Ishikawa (cell line): ENCODE data around the gene FMNL2.

Experiments used
- CEBPB ChIP-seq: IDR thresholded peaks from 2 replicates; pipeline ENCODE4 v1.6.1; 2012
- CREB1 ChIP-seq: IDR thresholded peaks from 2 replicates; pipeline ENCODE4 v1.6.1; 2012; ENCODE audit warnings: low read depth
- EGR1 ChIP-seq: IDR thresholded peaks from 2 replicates; pipeline ENCODE4 v1.6.1; 2012
- EP300 ChIP-seq: IDR thresholded peaks from 2 replicates; pipeline ENCODE4 v1.6.1; 2012; ENCODE audit warnings: borderline replicate concordance
- FOXM1 ChIP-seq: IDR thresholded peaks from 2 replicates; pipeline ENCODE4 v1.6.1; 2012; ENCODE audit warnings: low read depth, borderline replicate concordance
- NFIC ChIP-seq: IDR thresholded peaks from 2 replicates; pipeline ENCODE4 v1.6.1; 2012
- RAD21 ChIP-seq: IDR thresholded peaks from 2 replicates; pipeline ENCODE4 v1.6.1; 2012; ENCODE audit warnings: low read depth
- TAF1 ChIP-seq: IDR thresholded peaks from 2 replicates; pipeline ENCODE4 v1.6.1; 2012; ENCODE audit warnings: low read depth, mild to moderate bottlenecking
- TCF12 ChIP-seq: IDR thresholded peaks from 2 replicates; pipeline ENCODE4 v1.6.1; 2012; ENCODE audit warnings: low read depth
- TEAD4 ChIP-seq: IDR thresholded peaks from 2 replicates; pipeline ENCODE4 v1.6.1; 2012
- YY1 ChIP-seq: IDR thresholded peaks from 2 replicates; pipeline ENCODE4 v1.6.1; 2012; ENCODE audit warnings: low read depth
- ZBTB7A ChIP-seq: IDR thresholded peaks from 2 replicates; pipeline ENCODE4 v1.6.1; 2012; ENCODE audit warnings: low read depth
- TF ChIP-seq, protein P1 (sequence below): IDR thresholded peaks from 2 replicates; pipeline ENCODE4 v1.6.1; 2012
- TF ChIP-seq, protein P2 (sequence below): IDR thresholded peaks from 2 replicates; pipeline ENCODE4 v1.6.1; 2012
- TF ChIP-seq, protein P3 (sequence below): IDR thresholded peaks from 2 replicates; pipeline ENCODE4 v1.6.1; 2012; ENCODE audit warnings: low read depth, mild to moderate bottlenecking

Gene FMNL2

DNA sequence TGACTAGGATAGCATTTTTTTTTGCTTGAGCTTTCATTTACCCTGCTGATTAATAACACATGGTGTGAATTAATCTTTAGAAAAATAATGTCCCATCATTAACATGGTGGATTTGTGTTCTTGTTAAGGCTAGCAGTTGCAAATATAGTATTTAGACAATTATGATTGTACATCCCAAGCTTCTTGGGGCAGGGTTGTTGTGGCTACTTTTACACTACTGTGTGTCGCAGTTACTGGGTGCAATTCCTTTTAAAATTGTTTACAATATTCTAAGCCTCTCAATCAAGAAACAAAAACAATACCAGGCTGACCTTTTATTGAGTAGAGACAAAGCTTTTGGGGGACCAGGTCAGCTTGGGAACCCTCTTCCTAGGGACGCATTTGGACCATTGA lies 2.5 kb downstream of the FMNL2 start:
- no peak for TF ChIP-seq NFIC
- TF ChIP-seq EGR1: no peak
- no peak for TF ChIP-seq FOXM1
- no peak for TF ChIP-seq TCF12
- no peak for TF ChIP-seq ZBTB7A
- no peak for TF ChIP-seq CEBPB
- no peak for TF ChIP-seq TEAD4
- TF ChIP-seq EP300: no peak
- TF ChIP-seq YY1: no peak
- TF ChIP-seq, protein P1, sequence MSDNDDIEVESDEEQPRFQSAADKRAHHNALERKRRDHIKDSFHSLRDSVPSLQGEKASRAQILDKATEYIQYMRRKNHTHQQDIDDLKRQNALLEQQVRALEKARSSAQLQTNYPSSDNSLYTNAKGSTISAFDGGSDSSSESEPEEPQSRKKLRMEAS: no peak
- TF ChIP-seq TAF1: no peak
- no peak for TF ChIP-seq RAD21
- TF ChIP-seq, protein P2, sequence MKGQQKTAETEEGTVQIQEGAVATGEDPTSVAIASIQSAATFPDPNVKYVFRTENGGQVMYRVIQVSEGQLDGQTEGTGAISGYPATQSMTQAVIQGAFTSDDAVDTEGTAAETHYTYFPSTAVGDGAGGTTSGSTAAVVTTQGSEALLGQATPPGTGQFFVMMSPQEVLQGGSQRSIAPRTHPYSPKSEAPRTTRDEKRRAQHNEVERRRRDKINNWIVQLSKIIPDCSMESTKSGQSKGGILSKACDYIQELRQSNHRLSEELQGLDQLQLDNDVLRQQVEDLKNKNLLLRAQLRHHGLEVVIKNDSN: no peak
- no peak for TF ChIP-seq CREB1
- TF ChIP-seq, protein P3, sequence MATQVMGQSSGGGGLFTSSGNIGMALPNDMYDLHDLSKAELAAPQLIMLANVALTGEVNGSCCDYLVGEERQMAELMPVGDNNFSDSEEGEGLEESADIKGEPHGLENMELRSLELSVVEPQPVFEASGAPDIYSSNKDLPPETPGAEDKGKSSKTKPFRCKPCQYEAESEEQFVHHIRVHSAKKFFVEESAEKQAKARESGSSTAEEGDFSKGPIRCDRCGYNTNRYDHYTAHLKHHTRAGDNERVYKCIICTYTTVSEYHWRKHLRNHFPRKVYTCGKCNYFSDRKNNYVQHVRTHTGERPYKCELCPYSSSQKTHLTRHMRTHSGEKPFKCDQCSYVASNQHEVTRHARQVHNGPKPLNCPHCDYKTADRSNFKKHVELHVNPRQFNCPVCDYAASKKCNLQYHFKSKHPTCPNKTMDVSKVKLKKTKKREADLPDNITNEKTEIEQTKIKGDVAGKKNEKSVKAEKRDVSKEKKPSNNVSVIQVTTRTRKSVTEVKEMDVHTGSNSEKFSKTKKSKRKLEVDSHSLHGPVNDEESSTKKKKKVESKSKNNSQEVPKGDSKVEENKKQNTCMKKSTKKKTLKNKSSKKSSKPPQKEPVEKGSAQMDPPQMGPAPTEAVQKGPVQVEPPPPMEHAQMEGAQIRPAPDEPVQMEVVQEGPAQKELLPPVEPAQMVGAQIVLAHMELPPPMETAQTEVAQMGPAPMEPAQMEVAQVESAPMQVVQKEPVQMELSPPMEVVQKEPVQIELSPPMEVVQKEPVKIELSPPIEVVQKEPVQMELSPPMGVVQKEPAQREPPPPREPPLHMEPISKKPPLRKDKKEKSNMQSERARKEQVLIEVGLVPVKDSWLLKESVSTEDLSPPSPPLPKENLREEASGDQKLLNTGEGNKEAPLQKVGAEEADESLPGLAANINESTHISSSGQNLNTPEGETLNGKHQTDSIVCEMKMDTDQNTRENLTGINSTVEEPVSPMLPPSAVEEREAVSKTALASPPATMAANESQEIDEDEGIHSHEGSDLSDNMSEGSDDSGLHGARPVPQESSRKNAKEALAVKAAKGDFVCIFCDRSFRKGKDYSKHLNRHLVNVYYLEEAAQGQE: no peak

DNA sequence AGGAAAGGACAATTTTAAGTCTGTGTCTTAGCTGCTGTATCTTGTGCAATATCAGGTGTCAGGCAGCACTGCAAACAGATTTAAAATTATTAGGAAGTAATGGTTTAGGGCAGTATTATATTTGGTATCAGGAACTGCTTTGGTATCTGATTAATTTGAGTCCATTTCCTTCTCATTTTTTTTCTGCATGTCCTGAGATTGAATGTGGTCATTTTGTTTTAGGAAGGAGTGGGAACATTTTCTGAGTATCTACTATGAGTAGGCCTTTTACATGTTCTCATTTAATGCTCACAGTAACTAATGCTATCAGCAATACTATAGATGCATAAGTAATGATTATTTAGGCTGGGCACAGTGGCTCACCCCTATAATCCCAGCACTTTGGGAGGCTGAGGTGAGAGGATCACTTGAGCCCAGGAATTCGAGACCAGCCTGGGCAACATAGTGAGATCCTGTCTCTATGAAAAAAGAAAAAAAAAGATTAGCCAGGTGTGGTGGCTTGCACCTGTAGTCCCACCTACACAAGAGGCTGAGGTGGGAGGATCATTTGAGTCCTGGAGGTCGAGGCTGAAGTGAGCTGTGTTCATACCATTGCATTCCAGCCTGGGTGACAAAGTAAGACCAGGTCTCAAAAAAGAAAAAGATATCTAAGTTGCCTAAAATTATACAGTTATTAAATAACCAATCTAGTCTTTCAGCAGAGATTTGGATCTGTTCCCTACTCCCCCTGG lies 4.7 kb downstream of the FMNL2 start:
- TF ChIP-seq, protein P2: no peak

DNA sequence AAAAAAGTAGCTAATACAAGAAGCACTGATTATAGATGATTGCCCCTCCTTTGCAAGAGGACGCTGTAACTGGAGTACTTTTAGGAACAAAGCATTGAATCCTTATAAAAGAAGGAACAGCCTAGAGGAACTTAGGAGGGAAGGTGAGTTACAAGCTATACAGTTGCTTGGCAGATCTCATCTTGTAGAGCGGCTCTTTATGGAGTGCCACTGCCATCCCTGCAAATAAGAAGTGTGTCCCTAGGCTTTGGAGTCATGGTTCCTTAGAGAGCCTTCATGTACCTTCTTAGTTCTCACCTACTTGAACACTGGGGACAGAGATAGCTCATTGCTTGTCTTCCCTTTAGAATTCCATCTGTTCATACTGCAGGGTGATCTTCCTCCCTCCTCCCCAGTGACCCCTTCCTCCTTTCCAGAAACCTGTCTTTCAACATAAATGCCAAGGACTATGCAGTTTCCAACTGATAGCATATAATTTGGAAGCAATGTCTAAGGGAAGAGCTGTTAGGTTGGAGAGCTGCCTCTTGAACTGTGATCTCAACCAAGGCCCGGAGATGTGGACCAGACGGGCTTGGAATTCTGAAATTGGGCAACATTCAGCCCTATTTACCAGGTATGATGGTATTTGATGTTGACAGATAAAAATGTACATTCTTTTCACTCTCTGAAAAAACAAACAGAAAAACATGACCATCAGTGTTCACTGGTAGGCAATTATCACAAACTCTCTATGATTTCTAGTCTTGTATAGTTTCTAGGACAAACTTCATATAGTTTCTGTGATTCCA lies 7.5 kb downstream of the FMNL2 start:
- TF ChIP-seq, protein P1: no peak
- TF ChIP-seq FOXM1: no peak
- no peak for TF ChIP-seq EGR1
- no peak for TF ChIP-seq CEBPB
- TF ChIP-seq ZBTB7A: no peak
- TF ChIP-seq, protein P3: no peak
- TF ChIP-seq TCF12: no peak
- TF ChIP-seq EP300: no peak
- TF ChIP-seq, protein P2: no peak
- TF ChIP-seq YY1: no peak
- no peak for TF ChIP-seq TEAD4

DNA sequence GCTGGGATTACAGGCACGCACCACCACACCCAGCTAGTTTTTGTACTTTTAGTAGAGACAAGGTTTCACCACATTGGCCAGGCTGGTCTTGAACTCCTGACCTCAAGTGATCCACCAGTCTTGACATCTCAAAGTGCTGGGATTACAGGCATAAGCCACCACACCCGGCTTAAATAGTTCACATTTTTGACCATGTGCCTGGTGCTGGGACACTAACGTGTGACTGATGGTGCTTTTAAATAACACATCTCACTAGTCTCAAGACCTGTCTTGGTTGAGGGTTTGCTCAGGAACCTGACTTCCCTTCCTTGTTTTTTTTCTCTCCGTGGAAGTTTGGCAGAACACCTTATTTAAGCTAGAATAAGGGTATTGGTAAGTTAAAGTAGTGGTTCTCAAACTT lies 8.5 kb downstream of the FMNL2 start:
- TF ChIP-seq TCF12 (no peak), YY1 (no peak), TAF1 (no peak), EGR1 (no peak), ZBTB7A (no peak), EP300 (no peak), CREB1 (no peak), RAD21 (no peak), CEBPB (no peak), NFIC (no peak), TEAD4 (no peak), FOXM1 (no peak)
- TF ChIP-seq, protein P2: no peak
- TF ChIP-seq, protein P3: no peak
- TF ChIP-seq, protein P1: no peak
